GM13976 (cell line): ENCODE data around the gene KRTAP4-11.
"Not testable (repeated sequence)": the region's sequence is repeated elsewhere in the genome, so short reads cannot be mapped to it uniquely, and the experiment has no call there.

ENCODE experiments used
- DNase-seq: peaks from one replicate; pipeline ENCODE4 v3.0.0; 2012; ENCODE audit warnings: low spot score
- in situ Hi-C: fragments of 300-500 bp; cut with MboI; formaldehyde crosslinking; loops from one replicate; pipeline ENCODE4 v1.12.0; 2022; ENCODE audit warnings: low sequenced_read_pairs, mixed read lengths, inconsistent platforms; ENCODE audit not compliant: unreplicated experiment
- TF ChIP-seq, protein P1 (sequence below): IDR thresholded peaks from 2 replicates; pipeline ENCODE4 v1.5.1; 2012; ENCODE audit warnings: borderline replicate concordance, mild to moderate bottlenecking; ENCODE audit not compliant: insufficient read depth; ENCODE audit errors: extremely low read depth, missing control alignments, control extremely low read depth

The KRTAP4-11 gene

DNA sequence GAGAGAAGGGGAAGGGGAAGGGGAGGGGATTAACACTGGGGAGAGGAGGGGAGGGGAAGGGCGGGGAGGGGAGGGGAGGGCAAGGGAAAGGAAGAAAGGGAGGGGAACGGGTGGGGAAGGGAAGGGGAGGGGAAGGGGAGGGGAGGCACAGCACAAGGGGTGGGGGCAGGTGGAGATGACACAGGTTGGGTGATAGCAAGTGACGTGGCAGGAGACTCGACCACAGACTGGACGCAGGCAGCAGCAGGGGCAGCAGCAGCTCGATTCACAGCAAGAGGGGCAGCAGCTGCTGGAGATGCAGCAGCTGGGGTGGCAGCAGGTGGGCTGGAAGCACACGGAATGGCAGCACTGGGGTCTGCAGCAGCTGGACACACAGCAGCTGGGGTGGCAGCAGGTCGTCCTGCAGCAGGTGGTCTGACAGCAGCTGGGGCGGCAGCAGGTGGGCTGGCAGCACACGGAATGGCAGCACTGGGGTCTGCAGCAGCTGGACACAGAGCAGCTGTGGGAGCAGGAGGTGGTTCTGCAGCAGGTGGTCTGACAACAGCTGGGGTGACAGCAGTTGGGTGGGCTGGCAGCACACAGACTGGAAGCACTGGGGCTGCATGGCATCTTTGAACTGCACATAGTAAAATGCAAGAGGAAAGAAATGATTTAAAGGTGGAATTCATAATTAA, 16.4 kb downstream of the KRTAP4-11 start, which contains the start of gene KRTAP4-16:
KRTAP4-16 (minus strand) TSS at position 624 of the 674 bp plus-strand sequence; CDS start at position 624, 0 bp downstream.
- DNase-seq: no peak
- in situ Hi-C loops: no loop called here
- TF ChIP-seq, protein P1, sequence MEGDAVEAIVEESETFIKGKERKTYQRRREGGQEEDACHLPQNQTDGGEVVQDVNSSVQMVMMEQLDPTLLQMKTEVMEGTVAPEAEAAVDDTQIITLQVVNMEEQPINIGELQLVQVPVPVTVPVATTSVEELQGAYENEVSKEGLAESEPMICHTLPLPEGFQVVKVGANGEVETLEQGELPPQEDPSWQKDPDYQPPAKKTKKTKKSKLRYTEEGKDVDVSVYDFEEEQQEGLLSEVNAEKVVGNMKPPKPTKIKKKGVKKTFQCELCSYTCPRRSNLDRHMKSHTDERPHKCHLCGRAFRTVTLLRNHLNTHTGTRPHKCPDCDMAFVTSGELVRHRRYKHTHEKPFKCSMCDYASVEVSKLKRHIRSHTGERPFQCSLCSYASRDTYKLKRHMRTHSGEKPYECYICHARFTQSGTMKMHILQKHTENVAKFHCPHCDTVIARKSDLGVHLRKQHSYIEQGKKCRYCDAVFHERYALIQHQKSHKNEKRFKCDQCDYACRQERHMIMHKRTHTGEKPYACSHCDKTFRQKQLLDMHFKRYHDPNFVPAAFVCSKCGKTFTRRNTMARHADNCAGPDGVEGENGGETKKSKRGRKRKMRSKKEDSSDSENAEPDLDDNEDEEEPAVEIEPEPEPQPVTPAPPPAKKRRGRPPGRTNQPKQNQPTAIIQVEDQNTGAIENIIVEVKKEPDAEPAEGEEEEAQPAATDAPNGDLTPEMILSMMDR: no peak

DNA sequence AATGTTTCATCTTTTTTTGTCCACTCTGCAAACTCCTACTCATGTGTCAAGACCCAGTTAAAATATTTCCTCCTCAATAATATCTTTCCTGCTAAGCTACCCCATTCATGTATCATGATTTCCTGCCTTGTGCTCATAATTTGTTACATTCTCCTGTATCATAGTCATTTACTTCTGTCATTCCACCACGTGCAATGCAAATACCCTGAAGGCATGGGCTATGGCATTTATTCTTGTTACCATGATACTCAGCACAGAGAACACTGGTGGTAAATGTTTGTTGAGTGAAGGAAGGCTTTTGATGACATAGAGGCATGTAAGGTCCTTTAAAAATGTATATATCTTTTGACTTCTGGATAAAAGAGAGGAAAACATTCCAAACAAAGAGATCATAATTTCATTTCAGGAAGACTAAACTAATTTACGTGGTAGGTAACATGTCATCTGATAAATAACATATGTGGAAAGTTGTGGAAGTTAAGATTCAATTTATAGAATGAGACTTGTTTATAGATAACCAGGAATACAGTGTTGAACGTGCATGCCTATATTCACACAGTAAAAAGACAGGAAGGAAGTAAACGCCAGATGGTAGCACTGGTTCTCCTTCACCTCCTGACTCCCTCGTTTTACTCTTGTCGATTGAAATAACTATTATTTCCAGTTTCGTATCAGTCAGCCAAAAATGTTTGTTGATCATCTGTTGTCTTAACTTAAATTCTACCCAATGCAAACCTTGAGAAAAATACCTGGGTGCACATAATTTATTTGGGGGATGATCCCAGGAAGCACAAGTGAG, 18.3 kb downstream of the KRTAP4-11 start:
- DNase-seq, in situ Hi-C loops: not testable (repeated sequence)

DNA sequence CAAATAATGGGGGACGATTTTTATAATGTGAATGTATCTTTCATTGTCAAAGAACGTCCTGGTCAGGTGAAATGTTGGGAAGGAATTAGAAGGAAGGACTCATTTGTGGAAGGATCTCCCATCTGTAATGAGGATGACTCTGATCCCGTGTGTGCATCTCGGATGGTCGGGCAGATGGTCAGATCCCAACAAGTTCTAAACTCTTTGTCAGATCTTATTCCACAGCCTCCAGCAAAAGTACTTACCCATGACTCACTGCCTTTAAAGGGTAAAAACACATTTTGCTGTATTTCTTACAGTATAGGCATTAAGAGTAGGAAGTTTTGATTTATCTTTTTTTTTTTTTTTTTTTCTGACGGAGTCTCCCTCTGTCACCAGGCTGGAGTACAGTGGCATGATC, 19.7 kb downstream of the KRTAP4-11 start:
- TF ChIP-seq, protein P1: no peak
- in situ Hi-C loops: no loop called here
- no peak for DNase-seq

DNA sequence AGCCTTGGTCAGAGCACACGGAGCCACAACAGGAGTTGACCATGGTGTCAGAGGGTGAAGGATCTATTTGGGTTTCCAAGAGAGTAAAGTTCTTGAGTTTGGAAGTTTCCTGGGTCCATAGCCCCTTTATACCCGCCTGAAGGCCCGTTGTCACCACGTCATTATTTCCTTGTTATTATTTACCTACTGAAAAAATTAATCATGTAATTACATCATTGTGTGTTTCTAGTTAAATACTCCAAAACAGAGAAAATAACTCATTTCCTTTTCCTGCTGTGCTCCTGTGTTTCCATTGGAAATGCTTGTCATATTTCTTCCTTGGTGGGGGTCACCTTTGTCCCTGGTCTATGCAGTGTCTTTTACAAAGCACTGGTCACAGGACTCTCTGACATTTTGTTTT, 20.1 kb downstream of the KRTAP4-11 start, which contains the start of gene KRTAP4-8:
KRTAP4-8 (minus strand) TSS at position 101 of the 400 bp plus-strand sequence; CDS start at position 43, 58 bp downstream.
- DNase-seq: no peak
- in situ Hi-C loops: no loop called here
- TF ChIP-seq, protein P1: no peak

DNA sequence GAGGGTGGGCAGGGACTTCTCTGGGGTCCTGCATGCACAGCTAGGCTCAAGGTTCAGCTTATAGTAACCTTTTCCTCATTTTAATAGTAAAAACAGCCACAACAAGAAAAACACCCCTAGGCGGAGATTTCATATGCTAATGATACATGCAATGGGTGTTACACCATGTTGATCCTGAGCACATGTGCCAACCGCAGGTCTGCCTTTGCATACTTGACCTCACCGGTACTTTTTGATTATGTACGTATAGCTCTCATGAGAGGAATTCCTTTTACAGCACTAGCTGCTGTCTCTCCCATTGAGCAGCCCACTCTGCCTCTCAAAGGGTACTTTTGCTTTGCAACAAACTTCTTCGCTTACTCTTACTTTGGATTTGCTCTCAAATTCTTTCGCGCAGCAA, 22.1 kb downstream of the KRTAP4-11 start:
- TF ChIP-seq, protein P1: no peak
- DNase-seq: no peak
- in situ Hi-C loops: no loop called here

DNA sequence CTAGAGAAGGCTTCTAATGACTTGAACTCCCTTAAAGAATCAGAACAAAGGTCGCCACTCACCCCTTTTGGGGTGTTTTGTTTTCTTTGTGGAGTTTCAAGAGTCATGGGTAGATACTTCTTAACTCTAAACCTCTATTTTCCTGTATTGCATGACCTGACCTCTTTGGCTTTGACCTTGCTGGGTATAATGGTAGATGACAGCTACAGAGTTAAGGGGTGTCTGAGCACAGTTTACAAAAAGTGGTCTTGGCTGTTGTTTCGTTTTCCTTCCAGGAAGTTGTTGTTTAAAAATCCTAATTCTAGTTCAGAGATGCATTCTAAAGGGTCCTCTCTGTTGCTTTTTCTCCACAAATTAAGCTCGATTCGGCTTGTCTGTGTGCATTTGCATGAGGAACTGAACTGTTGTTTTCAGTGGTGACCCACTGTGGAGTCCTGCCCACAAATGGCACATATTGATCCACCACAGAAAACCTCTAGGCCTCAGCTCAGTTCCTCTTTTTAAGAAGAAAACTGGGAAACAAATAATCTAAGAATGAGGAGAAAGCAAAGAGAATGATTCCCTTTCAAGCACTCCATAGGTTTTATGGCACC, 29.3 kb downstream of the KRTAP4-11 start:
- DNase-seq, in situ Hi-C loops: not testable (repeated sequence)

DNA sequence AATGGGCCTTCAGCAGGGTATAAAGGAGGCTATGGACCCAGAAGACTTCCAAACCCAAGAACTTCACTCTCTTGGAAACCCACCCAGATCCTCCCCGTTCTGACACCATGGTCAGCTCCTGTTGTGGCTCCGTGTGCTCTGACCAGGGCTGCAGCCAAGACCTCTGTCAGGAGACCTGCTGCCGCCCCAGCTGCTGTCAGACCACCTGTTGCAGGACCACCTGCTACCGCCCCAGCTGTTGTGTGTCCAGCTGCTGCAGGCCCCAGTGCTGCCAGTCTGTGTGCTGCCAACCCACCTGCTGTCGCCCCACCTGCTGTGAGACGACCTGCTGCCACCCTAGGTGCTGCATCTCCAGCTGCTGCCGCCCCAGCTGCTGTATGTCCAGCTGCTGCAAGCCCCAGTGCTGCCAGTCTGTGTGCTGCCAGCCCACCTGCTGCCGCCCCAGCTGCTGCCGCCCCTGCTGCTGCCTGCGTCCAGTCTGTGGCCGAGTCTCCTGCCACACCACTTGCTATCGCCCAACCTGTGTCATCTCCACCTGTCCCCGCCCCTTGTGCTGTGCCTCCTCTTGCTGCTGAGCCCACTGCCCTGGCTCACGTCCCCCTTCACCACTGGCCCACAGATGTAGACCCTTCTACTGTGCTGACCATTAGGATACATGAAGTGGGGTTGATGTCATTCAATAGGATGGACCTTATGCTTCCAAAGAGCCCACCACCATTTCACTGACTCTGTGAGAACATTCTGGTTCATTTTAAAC, 33.9 kb downstream of the KRTAP4-11 start, which contains the start of gene KRTAP4-7:
KRTAP4-7 (plus strand) TSS at position 51 of the 757 bp plus-strand sequence; CDS start at position 108, 57 bp downstream.
- in situ Hi-C loops: not testable (repeated sequence)

DNA sequence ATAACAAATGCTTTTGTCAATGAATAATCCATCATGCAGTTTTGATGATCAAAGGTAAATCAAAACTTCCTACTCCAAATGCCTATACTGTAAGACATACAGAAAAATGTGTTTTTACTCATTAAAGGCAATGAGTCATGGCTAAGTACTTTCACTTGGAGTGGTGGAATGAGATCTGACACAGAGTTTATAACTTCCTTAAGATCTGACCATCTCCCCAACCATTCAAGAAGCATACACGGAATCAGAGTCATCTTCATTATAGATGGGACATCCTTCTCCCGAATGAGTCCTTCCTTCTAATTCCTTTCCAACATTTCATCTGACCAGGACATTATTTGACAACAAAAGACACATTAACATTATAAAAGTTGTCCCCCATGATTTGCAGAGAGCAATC, 34.7 kb downstream of the KRTAP4-11 start:
- in situ Hi-C loops, DNase-seq: not testable (repeated sequence)

More for the DNA sequence above, 33.9 kb downstream of the KRTAP4-11 start, which contains the start of gene KRTAP4-7:
- not testable (repeated sequence) for DNase-seq
